B cell (primary cell): ENCODE measurements around the gene ZNF326.

Experiments
- EZH2 ChIP-seq: IDR thresholded peaks from 2 replicates; pipeline ENCODE4 v1.6.1; 2012; ENCODE audit warnings: borderline replicate concordance, low read depth, mild to moderate bottlenecking, moderate library complexity, low read length; ENCODE audit not compliant: insufficient read depth, poor library complexity, severe bottlenecking
- TF ChIP-seq, protein P1 (sequence below): fragments of 200-600 bp; IDR thresholded peaks from one replicate; pipeline ENCODE4 v1.8.0; 2022; ENCODE audit warnings: antibody characterized with exemption, mild to moderate bottlenecking

GRCh38 chr1:90067194-90067931, 72.5 kb downstream of the ZNF326 start:
- TF ChIP-seq, protein P1, sequence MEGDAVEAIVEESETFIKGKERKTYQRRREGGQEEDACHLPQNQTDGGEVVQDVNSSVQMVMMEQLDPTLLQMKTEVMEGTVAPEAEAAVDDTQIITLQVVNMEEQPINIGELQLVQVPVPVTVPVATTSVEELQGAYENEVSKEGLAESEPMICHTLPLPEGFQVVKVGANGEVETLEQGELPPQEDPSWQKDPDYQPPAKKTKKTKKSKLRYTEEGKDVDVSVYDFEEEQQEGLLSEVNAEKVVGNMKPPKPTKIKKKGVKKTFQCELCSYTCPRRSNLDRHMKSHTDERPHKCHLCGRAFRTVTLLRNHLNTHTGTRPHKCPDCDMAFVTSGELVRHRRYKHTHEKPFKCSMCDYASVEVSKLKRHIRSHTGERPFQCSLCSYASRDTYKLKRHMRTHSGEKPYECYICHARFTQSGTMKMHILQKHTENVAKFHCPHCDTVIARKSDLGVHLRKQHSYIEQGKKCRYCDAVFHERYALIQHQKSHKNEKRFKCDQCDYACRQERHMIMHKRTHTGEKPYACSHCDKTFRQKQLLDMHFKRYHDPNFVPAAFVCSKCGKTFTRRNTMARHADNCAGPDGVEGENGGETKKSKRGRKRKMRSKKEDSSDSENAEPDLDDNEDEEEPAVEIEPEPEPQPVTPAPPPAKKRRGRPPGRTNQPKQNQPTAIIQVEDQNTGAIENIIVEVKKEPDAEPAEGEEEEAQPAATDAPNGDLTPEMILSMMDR: no peak
- TF ChIP-seq EZH2: no peak
